ENCODE data around the gene VPS4A.

Gene VPS4A

DNA sequence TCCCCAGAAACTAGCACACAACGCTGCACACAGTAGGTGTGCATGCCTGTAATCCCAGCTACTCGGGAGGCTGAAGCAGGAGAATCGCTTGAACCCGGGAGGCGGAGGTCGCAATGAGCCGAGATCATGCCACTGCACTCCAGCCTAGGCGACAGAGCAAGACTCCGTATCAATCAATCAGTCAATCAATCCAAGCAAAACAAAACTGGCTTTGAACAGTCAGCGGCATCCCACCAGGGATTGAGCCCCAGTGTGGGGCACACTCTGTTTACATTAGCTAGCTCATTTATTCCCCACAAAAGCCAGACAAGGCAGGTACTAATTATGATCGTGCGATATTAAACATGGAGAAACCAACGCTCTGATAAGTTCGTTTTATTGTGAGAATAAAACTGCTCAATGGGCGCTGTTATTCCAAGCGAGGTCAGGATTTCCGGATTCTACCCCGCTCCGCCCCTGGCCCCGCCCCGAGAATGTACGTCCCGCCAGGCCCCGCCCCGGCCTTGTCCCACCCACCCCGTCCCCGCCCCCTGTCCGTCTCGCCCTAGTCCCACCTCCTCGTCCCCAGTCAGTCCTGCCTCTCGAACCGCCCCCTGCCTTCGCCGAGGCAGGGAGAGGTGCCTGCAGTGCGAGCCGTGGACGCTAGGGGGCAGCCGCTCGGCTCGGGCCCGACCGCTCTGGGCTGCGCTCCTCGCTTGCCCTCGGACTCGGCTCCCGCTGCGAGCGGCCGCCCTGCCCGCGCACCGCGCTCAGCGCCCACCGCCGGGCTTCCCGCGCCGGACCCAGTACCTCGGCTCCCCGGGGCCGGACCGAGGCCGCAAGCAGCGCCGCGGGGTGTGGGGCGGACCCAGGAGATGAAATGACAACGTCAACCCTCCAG, at the start of gene VPS4A:
VPS4A (plus strand) TSS at position 698 of the 880 bp plus-strand sequence; CDS start at position 860, 162 bp downstream.
- TF ChIP-seq Cebpa-rat (IDR thresholded peaks at IDR 0.05), result no peak
- H3K4me2 ChIP-seq, result peak within 1 kb of the TSS; percentile 94
- H3K27me3 ChIP-seq, result no peaks in the 10 kb centered on the region
- no peaks in the 10 kb centered on the region for H3K9me3 ChIP-seq
- H3K4me3 ChIP-seq, result peak within 1 kb of the TSS; percentile 100
- peak within 1 kb of the TSS; percentile 97 for H3K27ac ChIP-seq
- H3K4me1 ChIP-seq, result peaks cover 32% of the 10 kb centered on the region
- H4K20me1 ChIP-seq, result peaks cover 46% of the 10 kb centered on the region
- peaks cover 32% of the 10 kb centered on the region for H3K36me3 ChIP-seq
- peak within 1 kb of the TSS; percentile 99 for H3K9ac ChIP-seq

DNA sequence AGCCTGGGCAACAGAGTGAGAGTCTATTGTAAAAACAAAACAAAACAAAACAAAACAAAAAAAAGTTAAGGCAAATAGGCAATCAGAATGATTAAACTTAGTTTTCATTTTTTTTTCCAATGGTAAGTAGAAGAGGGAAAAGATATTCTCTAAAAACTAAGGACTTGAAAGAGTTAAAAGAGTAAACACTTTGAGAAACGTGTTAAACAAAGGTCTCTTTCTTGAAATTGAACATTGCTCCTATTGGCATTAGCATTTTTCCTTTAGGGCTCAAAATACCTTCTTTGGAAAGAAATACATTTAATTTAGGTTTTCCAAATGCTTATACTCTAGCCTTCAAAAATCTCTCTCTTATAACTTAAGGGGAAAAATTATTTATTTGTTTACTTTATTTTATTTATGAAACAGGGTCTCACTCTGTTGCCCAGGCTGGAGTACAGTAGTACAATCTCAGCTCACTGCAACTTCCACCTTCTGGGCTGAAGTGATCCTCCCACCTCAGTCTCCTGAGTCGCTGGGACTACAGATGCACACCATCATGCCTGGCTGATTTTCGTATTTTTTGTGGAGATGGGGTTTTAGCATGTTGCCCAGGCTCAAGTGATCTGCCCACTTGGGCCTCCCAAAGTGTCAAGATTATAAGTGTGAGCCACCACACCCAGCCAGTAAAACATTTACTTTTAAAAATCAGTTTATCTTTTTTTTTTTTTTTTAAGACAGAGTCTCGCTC, 44.7 kb upstream of the VPS4A start:
- Histone ChIP-seq H3K9me3 (0 out of 2 replicates have a peak, but pooled peaks cover 4% of the 10 kb centered on the region), H3K36me3 (peaks cover 83% of the 10 kb centered on the region), H3K27ac (no peak overlapping the region), H3K4me2 (no peak overlapping the region), H3K27me3 (no peaks in the 10 kb centered on the region), H4K20me1 (no peaks in the 10 kb centered on the region), H3K4me3 (no peak overlapping the region), H3K9ac (no peak overlapping the region), H3K4me1 (no peaks in the 10 kb centered on the region)
- TF ChIP-seq Cebpa-rat (IDR thresholded peaks at IDR 0.05), result no peak

DNA sequence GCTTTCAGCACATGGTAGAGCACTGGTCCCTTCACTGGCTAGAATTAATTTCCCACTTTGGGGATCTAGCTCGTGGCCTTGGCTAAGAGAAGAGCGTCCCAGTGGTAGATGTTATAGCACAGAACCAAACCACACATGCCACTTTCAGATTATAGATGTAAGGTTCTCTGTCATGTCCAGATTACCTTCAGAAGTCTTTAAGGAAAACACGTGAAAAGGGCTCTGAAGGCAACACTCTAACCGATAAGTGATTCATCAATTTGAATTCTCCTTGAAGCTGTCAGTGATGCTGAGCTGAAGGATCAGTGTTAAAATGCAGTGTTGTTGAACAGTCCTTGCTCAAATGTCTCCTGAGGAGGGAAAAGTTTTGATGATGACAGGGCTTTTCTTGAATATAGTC, 43.5 kb upstream of the VPS4A start:
- TF ChIP-seq Cebpa-rat (IDR thresholded peaks at IDR 0.05), result no peak
- H3K36me3 ChIP-seq, result peaks cover 79% of the 10 kb centered on the region

DNA sequence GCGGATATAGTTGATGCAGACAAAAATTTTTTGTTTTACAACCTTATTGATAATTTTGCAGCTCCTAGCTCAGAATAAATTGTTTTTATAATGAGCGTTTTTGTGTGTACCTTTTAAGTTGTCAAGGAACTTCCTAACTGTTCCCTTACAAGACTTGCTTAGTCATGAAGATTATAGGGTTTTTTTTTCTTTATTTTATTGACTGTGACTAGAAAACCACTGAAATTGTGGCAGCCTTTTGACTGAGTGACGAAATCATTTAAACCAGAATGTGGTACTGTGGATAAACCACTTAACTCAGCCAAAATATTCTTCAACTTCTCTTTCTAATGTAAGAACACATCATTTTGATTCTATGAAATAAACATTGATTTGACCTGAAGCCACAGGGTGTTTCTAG, 40.8 kb upstream of the VPS4A start:
- Histone ChIP-seq H3K27ac (no peak overlapping the region), H3K9ac (no peak overlapping the region)
- no peak for TF ChIP-seq Cebpa-rat (IDR thresholded peaks at IDR 0.05)

More for the DNA sequence above, 43.5 kb upstream of the VPS4A start:
- Histone ChIP-seq H4K20me1 (no peaks in the 10 kb centered on the region), H3K9me3 (0 out of 2 replicates have a peak, but pooled peaks cover 4% of the 10 kb centered on the region), H3K4me3 (no peak overlapping the region), H3K4me2 (no peak overlapping the region), H3K27ac (no peak overlapping the region), H3K9ac (no peak overlapping the region), H3K4me1 (no peaks in the 10 kb centered on the region), H3K27me3 (no peaks in the 10 kb centered on the region)

DNA sequence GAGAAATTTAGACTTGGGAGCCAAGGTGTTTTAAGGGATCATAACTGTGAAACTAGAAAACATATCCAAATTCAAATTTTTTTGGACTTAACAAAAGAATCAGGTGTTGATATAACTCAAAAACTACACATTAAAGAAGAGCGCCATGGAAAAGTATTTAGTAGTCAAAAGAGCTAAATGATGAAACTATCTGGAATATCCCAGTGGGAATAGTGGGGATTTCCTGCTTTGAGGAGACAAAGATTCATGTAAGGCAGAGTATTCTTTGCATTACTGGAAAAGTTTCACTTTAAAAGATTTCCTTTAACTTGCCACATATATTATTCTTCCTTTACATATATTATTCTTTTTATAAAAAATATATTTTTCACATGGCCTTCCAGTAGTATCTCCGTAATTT, 40.3 kb upstream of the VPS4A start:
- Histone ChIP-seq H4K20me1 (no peaks in the 10 kb centered on the region), H3K27ac (no peak overlapping the region), H3K36me3 (peaks cover 68% of the 10 kb centered on the region), H3K27me3 (no peaks in the 10 kb centered on the region), H3K4me1 (no peaks in the 10 kb centered on the region), H3K4me3 (no peak overlapping the region), H3K9me3 (0 out of 2 replicates have a peak, but pooled peaks cover 4% of the 10 kb centered on the region), H3K9ac (no peak overlapping the region), H3K4me2 (no peak overlapping the region)
- TF ChIP-seq Cebpa-rat (IDR thresholded peaks at IDR 0.05), result no peak

More for the DNA sequence above, 40.8 kb upstream of the VPS4A start:
- Histone ChIP-seq H3K4me2 (no peak overlapping the region), H3K27me3 (no peaks in the 10 kb centered on the region), H4K20me1 (no peaks in the 10 kb centered on the region), H3K4me1 (no peaks in the 10 kb centered on the region), H3K9me3 (0 out of 2 replicates have a peak, but pooled peaks cover 4% of the 10 kb centered on the region), H3K4me3 (no peak overlapping the region), H3K36me3 (peaks cover 70% of the 10 kb centered on the region)

DNA sequence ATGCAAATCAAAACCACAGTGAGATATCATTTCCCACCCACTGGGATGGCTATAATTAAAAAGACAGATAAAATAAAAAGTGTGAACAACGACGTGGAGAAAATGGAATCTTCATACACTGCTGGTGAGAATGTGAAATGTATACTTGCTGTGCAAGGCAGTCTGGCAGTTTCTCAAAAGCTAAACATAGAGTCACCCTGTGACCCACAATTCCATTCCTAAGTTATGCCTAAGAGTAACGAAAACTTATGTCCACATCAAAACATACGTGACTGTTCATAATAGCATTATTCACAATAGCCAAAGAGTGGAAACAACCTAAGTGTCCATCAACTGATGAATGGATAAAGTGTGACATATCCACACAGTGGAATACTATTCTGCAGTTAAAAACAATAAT, 38.1 kb upstream of the VPS4A start:
- H3K4me3 ChIP-seq, result no peak overlapping the region
- H3K36me3 ChIP-seq, result peaks cover 52% of the 10 kb centered on the region

DNA sequence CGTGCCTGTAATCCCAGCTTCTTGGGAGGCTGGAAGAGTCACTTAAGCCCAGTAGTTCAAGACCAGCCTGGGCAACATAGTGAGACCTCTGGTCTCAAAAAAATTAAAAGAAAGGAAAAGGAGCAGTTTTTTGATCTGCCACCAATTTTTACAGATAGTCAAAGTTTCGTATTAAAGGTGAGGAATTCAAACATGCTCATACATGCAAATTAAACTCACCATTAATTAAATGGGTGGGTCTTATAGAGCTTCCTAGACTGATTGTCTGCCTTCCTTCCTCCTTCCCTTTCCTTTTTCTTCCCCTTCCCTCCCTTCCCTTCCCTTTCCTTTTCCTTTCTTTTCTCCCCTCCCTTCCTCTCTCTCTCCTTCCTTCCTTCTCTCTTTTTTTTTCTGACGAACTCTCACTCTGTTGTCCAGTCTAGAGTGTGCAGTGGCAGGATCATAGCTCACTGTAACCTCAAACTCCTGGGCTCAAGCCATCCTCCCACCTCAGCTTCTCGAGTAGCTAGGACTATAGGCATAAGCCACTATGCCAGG, 36.4 kb upstream of the VPS4A start:
- no peak overlapping the region for H3K4me2 ChIP-seq
- H3K9ac ChIP-seq, result no peak overlapping the region
- no peak overlapping the region for H3K4me3 ChIP-seq
- no peaks in the 10 kb centered on the region for H3K4me1 ChIP-seq
- H4K20me1 ChIP-seq, result no peaks in the 10 kb centered on the region
- H3K9me3 ChIP-seq, result no peaks in the 10 kb centered on the region
- no peaks in the 10 kb centered on the region for H3K27me3 ChIP-seq
- H3K27ac ChIP-seq, result no peak overlapping the region
- H3K36me3 ChIP-seq, result peaks cover 36% of the 10 kb centered on the region
- no peak for TF ChIP-seq Cebpa-rat (IDR thresholded peaks at IDR 0.05)

More for the DNA sequence above, 38.1 kb upstream of the VPS4A start:
- no peak overlapping the region for H3K27ac ChIP-seq
- H3K9ac ChIP-seq, result no peak overlapping the region
- H3K4me2 ChIP-seq, result no peak overlapping the region
- H3K27me3 ChIP-seq, result no peaks in the 10 kb centered on the region
- no peak for TF ChIP-seq Cebpa-rat (IDR thresholded peaks at IDR 0.05)
- H3K4me1 ChIP-seq, result no peaks in the 10 kb centered on the region
- 0 out of 2 replicates have a peak, but pooled peaks cover 4% of the 10 kb centered on the region for H3K9me3 ChIP-seq
- H4K20me1 ChIP-seq, result no peaks in the 10 kb centered on the region

DNA sequence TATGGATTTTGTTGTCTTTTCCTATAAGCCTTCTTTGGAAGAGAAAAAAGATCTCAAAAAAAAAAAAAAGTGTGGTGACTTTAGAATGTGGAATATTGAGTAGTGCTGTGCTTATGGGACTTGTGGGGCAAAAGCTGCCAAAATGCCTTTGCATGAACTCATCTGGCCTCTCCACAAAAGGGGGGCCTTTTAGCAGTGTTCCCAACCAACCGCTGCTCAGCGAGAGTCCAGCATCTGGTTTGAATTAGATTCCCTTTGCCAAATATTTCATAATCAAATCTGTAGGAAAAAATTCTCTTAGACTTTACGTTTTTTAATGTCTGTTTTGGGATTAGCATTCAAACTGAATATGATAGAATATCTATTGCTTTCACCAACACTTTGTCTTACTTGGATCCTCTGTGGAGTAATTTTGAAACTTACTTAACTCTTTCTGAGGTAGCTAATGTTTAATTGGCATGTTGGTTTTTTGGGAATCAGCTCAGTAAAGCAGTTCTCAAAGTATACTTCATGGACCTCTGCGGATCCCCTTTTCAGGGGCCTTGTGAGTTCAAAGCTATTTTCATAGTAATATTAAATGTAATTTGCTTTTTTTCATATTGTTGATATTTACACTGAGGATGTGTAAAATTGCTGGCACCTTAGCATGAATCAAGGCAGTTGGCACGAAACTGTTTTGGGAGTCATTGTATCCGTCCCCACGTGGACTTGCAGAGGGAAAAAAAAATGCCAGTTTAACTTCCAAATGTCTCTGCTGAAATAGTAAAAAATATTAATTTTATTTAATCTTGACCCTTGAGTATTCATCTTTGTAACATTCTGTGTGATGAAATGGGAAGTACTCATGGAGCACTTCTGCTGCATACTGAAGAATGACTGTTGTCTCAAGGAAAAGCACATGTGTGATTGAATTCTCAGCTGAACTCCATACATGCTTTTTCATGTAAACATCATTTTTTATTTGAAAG, 34.7 kb upstream of the VPS4A start:
- H3K27me3 ChIP-seq, result no peaks in the 10 kb centered on the region
- H3K4me3 ChIP-seq, result no peak overlapping the region
- TF ChIP-seq Cebpa-rat (IDR thresholded peaks at IDR 0.05), result no peak
- no peak overlapping the region for H3K27ac ChIP-seq
- peaks cover 21% of the 10 kb centered on the region for H3K36me3 ChIP-seq
- no peaks in the 10 kb centered on the region for H4K20me1 ChIP-seq
- H3K4me2 ChIP-seq, result no peak overlapping the region
- H3K9me3 ChIP-seq, result no peaks in the 10 kb centered on the region
- no peak overlapping the region for H3K9ac ChIP-seq
- no peaks in the 10 kb centered on the region for H3K4me1 ChIP-seq

DNA sequence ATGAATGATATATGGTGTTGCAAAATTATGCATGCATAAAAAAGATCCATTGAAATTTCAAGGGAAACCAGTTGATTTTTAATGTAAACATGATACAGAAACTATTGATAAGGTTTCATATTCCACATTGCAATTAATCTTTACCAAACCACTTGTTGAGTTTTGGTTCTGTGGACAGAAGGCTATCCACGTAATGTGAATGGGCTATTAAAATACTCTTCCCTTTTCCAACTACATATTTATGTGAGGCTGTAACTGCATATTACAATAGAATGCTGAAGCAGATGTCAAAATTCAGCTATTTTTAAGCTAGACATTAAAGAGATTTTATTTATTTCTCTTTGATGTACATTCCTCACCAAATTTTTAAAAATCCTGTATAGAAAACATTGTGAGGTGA, 33.7 kb upstream of the VPS4A start:
- no peaks in the 10 kb centered on the region for H3K9me3 ChIP-seq
- H3K9ac ChIP-seq, result no peak overlapping the region
- H3K27ac ChIP-seq, result no peak overlapping the region
- peaks cover 18% of the 10 kb centered on the region for H3K36me3 ChIP-seq
- no peaks in the 10 kb centered on the region for H3K4me1 ChIP-seq
- no peaks in the 10 kb centered on the region for H3K27me3 ChIP-seq
- H3K4me2 ChIP-seq, result no peak overlapping the region
- H4K20me1 ChIP-seq, result no peaks in the 10 kb centered on the region
- no peak overlapping the region for H3K4me3 ChIP-seq
- TF ChIP-seq Cebpa-rat (IDR thresholded peaks at IDR 0.05), result no peak
